ENCODE results near the gene SCYGR1. TPM values are rescaled to one million over a fixed set of nuclear protein-coding genes. Genes with fewer than 3 reads are reported as not detected.

SCYGR1 gene
- total RNA-seq, 1 donor from 2014 or later = not detected

DNA sequence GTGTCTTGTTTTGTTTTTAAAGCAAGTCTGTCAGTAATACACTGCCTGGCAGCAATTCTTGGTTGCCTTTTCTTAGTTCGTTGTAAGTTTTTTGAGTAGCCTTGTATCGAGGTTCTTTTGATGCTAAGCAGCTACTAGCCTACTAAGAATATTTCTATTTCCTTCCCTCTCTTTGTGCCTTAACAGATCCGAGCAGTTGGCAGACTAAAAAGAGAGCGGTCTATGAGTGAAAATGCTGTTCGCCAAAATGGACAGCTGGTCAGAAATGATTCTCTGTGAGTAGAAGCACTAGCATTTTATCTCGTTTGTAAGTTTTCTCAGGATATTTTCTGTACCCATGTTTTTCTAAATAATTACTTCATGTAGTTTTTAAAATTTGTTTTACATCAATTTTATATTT lies 47.6 kb downstream of the SCYGR1 start:
- H3K4me3 Mint-ChIP-seq (ENCODE audit: unreplicated experiment) = no peak overlapping the region
- no peaks in the 10 kb centered on the region for H3K36me3 Mint-ChIP-seq (ENCODE audit: unreplicated experiment)
- H3K9me3 Mint-ChIP-seq (ENCODE audit: unreplicated experiment) = peaks cover under 1% of the 10 kb centered on the region
- TF ChIP-seq, protein P1, sequence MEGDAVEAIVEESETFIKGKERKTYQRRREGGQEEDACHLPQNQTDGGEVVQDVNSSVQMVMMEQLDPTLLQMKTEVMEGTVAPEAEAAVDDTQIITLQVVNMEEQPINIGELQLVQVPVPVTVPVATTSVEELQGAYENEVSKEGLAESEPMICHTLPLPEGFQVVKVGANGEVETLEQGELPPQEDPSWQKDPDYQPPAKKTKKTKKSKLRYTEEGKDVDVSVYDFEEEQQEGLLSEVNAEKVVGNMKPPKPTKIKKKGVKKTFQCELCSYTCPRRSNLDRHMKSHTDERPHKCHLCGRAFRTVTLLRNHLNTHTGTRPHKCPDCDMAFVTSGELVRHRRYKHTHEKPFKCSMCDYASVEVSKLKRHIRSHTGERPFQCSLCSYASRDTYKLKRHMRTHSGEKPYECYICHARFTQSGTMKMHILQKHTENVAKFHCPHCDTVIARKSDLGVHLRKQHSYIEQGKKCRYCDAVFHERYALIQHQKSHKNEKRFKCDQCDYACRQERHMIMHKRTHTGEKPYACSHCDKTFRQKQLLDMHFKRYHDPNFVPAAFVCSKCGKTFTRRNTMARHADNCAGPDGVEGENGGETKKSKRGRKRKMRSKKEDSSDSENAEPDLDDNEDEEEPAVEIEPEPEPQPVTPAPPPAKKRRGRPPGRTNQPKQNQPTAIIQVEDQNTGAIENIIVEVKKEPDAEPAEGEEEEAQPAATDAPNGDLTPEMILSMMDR (IDR thresholded peaks at IDR 0.05; ENCODE audit: partially characterized antibody, unreplicated experiment) = no peak
- no peaks in the 10 kb centered on the region for H3K27me3 Mint-ChIP-seq (ENCODE audit: unreplicated experiment)
- peaks cover 6% of the 10 kb centered on the region for H3K4me1 Mint-ChIP-seq (ENCODE audit: low read depth, unreplicated experiment)
- no peak for DNase-seq
- no peak overlapping the region for H3K27ac Mint-ChIP-seq (ENCODE audit: unreplicated experiment)

DNA sequence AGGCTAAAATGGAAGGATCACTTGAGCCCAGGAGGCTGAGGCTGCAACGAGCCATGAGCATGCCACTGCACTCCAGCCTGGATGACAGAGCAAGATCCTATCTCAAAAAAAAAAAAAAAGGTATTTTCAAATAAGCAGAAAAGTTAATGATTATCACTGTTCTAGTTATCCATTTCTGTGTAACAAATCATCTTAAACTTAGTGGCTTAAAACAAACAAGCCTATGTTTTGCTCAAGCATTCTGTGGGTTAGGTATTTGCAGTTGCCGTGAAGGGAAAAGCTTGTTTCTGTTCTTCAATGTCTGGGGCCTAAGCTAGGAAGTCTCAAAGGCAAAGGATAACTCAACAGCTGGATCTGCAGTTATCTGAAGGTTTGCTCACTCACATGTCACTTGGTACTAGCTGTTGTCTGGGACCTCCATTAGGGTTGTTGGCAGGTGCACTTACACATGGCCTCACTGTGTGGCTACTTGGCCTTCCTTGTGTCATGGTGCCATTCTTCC lies 48.6 kb downstream of the SCYGR1 start:
- Mint-ChIP-seq H3K9me3 (ENCODE audit: unreplicated experiment) (peaks cover 2% of the 10 kb centered on the region), H3K27ac (ENCODE audit: unreplicated experiment) (no peak overlapping the region)
- TF ChIP-seq, protein P1 (IDR thresholded peaks at IDR 0.05; ENCODE audit: partially characterized antibody, unreplicated experiment) = no peak

More for the DNA sequence above, 48.6 kb downstream of the SCYGR1 start:
- DNase-seq = no peak
- Mint-ChIP-seq H3K36me3 (ENCODE audit: unreplicated experiment) (no peaks in the 10 kb centered on the region), H3K27me3 (ENCODE audit: unreplicated experiment) (no peaks in the 10 kb centered on the region), H3K4me1 (ENCODE audit: low read depth, unreplicated experiment) (peaks cover 6% of the 10 kb centered on the region), H3K4me3 (ENCODE audit: unreplicated experiment) (no peak overlapping the region)

Other genes with a start within 250 kb of the SCYGR1 start
- 0.05 TPM for gene COL4A4, start 223.7 kb downstream of the SCYGR1 start, total RNA-seq (ENCODE audit: unreplicated experiment)
- gene COL4A3, start 223.3 kb downstream of the SCYGR1 start, total RNA-seq (ENCODE audit: unreplicated experiment) = not detected
- 108 TPM for gene MFF, start 62.7 kb downstream of the SCYGR1 start, total RNA-seq (ENCODE audit: unreplicated experiment)
- not detected for gene TM4SF20, start 8.6 kb downstream of the SCYGR1 start, total RNA-seq (ENCODE audit: unreplicated experiment)
- gene AGFG1, start 84.2 kb upstream of the SCYGR1 start, total RNA-seq (ENCODE audit: unreplicated experiment) = 108 TPM
- gene SCYGR2, start 210.9 kb upstream of the SCYGR1 start, total RNA-seq (ENCODE audit: unreplicated experiment) = not detected
- not detected for gene SCYGR3, start 226.9 kb upstream of the SCYGR1 start, total RNA-seq (ENCODE audit: unreplicated experiment)
- gene SCYGR4, start 229.5 kb upstream of the SCYGR1 start, total RNA-seq (ENCODE audit: unreplicated experiment) = not detected